ENCODE results near the gene HNRNPUL2. TPM values are rescaled to one million over a fixed set of nuclear protein-coding genes. Genes with fewer than 3 reads are reported as not detected.

The HNRNPUL2 gene
- total RNA-seq, 1 donor from 2014 or later = 61.5 TPM

- Mint-ChIP-seq H3K36me3 (peaks cover 45% of the 10 kb centered on the region), H3K27ac (no peak overlapping the region), H3K4me1 (no peaks in the 10 kb centered on the region), H3K27me3 (ENCODE audit: low read depth) (no peaks in the 10 kb centered on the region), H3K9me3 (no peaks in the 10 kb centered on the region), H3K4me3 (no peak overlapping the region)
- no peak for DNase-seq (ENCODE audit: low spot score in 2 of 2, unreplicated experiment in 2 of 2)
- no peak for TF ChIP-seq CTCF (IDR thresholded peaks at IDR 0.05; ENCODE audit: unreplicated experiment)
Measured at GRCh38 chr11:62715150-62716130, 11.8 kb downstream of the HNRNPUL2 start.

- peaks cover 38% of the 10 kb centered on the region for H3K36me3 Mint-ChIP-seq
Measured at GRCh38 chr11:62713343-62713742, 13.9 kb downstream of the HNRNPUL2 start.

GRCh38 chr11:62712861-62713260 is 14.4 kb downstream of the HNRNPUL2 start:
- TF ChIP-seq CTCF (IDR thresholded peaks at IDR 0.05; ENCODE audit: unreplicated experiment) = no peak
- no peak for DNase-seq (ENCODE audit: low spot score in 2 of 2, unreplicated experiment in 2 of 2)
- Mint-ChIP-seq H3K4me3 (no peak overlapping the region), H3K27me3 (ENCODE audit: low read depth) (no peaks in the 10 kb centered on the region), H3K4me1 (peaks cover 21% of the 10 kb centered on the region), H3K9me3 (no peaks in the 10 kb centered on the region), H3K36me3 (peaks cover 33% of the 10 kb centered on the region), H3K27ac (peak overlapping the region; percentile 40)

More at GRCh38 chr11:62713343-62713742, 13.9 kb downstream of the HNRNPUL2 start:
- TF ChIP-seq CTCF (IDR thresholded peaks at IDR 0.05; ENCODE audit: unreplicated experiment) = no peak
- Mint-ChIP-seq H3K27ac (peak overlapping the region; percentile 40), H3K4me1 (peaks cover 16% of the 10 kb centered on the region), H3K9me3 (no peaks in the 10 kb centered on the region), H3K27me3 (ENCODE audit: low read depth) (no peaks in the 10 kb centered on the region), H3K4me3 (no peak overlapping the region)
- DNase-seq (ENCODE audit: low spot score in 2 of 2, unreplicated experiment in 2 of 2) = no peak

- H3K4me3 Mint-ChIP-seq = no peak overlapping the region
- peaks cover 30% of the 10 kb centered on the region for H3K36me3 Mint-ChIP-seq
Measured at GRCh38 chr11:62712276-62712812, 14.9 kb downstream of the HNRNPUL2 start.

GRCh38 chr11:62710001-62710345 is 17.3 kb downstream of the HNRNPUL2 start:
- TF ChIP-seq CTCF (IDR thresholded peaks at IDR 0.05; ENCODE audit: unreplicated experiment) = no peak
- no peaks in the 10 kb centered on the region for H3K9me3 Mint-ChIP-seq
- H3K27me3 Mint-ChIP-seq (ENCODE audit: low read depth) = no peaks in the 10 kb centered on the region
- H3K4me3 Mint-ChIP-seq = peak overlapping the region; percentile 86
- peak overlapping the region; percentile 98 for H3K27ac Mint-ChIP-seq
- DNase-seq (ENCODE audit: low spot score in 2 of 2, unreplicated experiment in 2 of 2) = no peak
- H3K4me1 Mint-ChIP-seq = peaks cover 46% of the 10 kb centered on the region
- H3K36me3 Mint-ChIP-seq = peaks cover 17% of the 10 kb centered on the region

More at GRCh38 chr11:62712276-62712812, 14.9 kb downstream of the HNRNPUL2 start:
- H3K4me1 Mint-ChIP-seq = peaks cover 26% of the 10 kb centered on the region
- no peak for TF ChIP-seq CTCF (IDR thresholded peaks at IDR 0.05; ENCODE audit: unreplicated experiment)
- DNase-seq (ENCODE audit: low spot score in 2 of 2, unreplicated experiment in 2 of 2) = no peak
- H3K9me3 Mint-ChIP-seq = no peaks in the 10 kb centered on the region
- H3K27me3 Mint-ChIP-seq (ENCODE audit: low read depth) = no peaks in the 10 kb centered on the region
- peak overlapping the region; percentile 9 for H3K27ac Mint-ChIP-seq
